HCT116 (cell line): ENCODE data around the gene EPSTI1. TPM values are rescaled to one million over a fixed set of nuclear protein-coding genes. Genes with fewer than 3 reads are reported as not detected.

ENCODE experiments used
- ATAC-seq: fragments of 200-7000 bp; cut with Tn5 transposase; 2 replicates; pipeline ENCODE4 v1.9.1; 2020; ENCODE audit warnings: mild to moderate bottlenecking, moderate library complexity
- Bru-seq: library from RNA; stranded (reverse); fragments of 400-500 nt; gene quantifications from one replicate; lab custom pipeline; 2021; lab: Mats Ljungman, UMichigan
- BruChase-seq, 2 experiments: library from RNA; stranded (reverse); fragments of 400-500 nt; gene quantifications; one replicate each; lab custom pipeline; 2021; lab: Mats Ljungman, UMichigan
- BruUV-seq: library from RNA; stranded (reverse); fragments of 400-500 nt; replicated peaks from 2 replicates; lab custom pipeline; 2021; lab: Mats Ljungman, UMichigan
- CTCF ChIA-PET: fragments of 300-600 bp; sonication (Branson Sonifier 250); formaldehyde crosslinking; loops from one replicate; lab custom pipeline; 2021; ENCODE audit warnings: antibody characterized with exemption; lab: Charles Lee
- POLR2A ChIA-PET: fragments of 300-600, 350-600 bp; sonication (Branson Sonifier 250); formaldehyde crosslinking; loops from one replicate; lab custom pipeline; 2021; ENCODE audit warnings: antibody characterized with exemption; lab: Charles Lee
- RAD21 ChIA-PET, 2 experiments: fragments of 300-600 bp; sonication (Branson Sonifier 250); formaldehyde crosslinking; loops; one replicate each; lab custom pipeline; 2023; ENCODE audit warnings: low total read pairs in 2 of 2; ENCODE audit not compliant: uncharacterized antibody in 2 of 2, unreplicated experiment in 2 of 2, low non-redundant PET in 1 of 2; lab: Charles Lee
- DNase-seq: peaks from one replicate; pipeline ENCODE4 v3.0.0-alpha.2; 2010; ENCODE audit warnings: low read depth, low spot score
- H2AFZ ChIP-seq: fragments of 200-600 bp; shearing (Covaris generic), sonication (generic); 2 replicates; pipeline ENCODE4 v1.6.1; 2017; ENCODE audit warnings: low read depth, mixed run types, mixed read lengths, antibody characterized with exemption, low read length; ENCODE audit not compliant: poor library complexity, severe bottlenecking
- H3K27ac ChIP-seq: 2 replicates; pipeline ENCODE4 v1.5.1; 2012; ENCODE audit warnings: low read depth, low read length
- H3K27me3 ChIP-seq: fragments of 200-600 bp; sonication (generic); 2 replicates; pipeline ENCODE4 v1.6.1; 2016; ENCODE audit warnings: mixed run types, low read length, mixed read lengths; ENCODE audit not compliant: insufficient read depth
- H3K36me3 ChIP-seq, 2 experiments: fragments of 200-500 bp in 1 of 2; fragments of 200-600 bp in 1 of 2; sonication (Bioruptor generic) in 1 of 2; sonication (generic) in 1 of 2; 2 replicates each; pipeline versions ENCODE4 v1.5.1 to v1.6.1; 2014 to 2016; ENCODE audit warnings: low read length in 2 of 2, inconsistent platforms in 1 of 2, mixed read lengths in 1 of 2, mixed run types in 1 of 2; ENCODE audit not compliant: insufficient read depth in 2 of 2, control insufficient read depth in 1 of 2
- H3K4me1 ChIP-seq, 2 experiments: fragments of 200-600 bp in 1 of 2; sonication (generic) in 1 of 2; 2 replicates each; pipeline versions ENCODE4 v1.5.1 to v1.6.1; 2012 to 2017; ENCODE audit warnings: low read length in 2 of 2, inconsistent platforms in 1 of 2, mild to moderate bottlenecking in 1 of 2, mixed read lengths in 1 of 2, mixed run types in 1 of 2, moderate library complexity in 1 of 2; ENCODE audit not compliant: insufficient read depth in 2 of 2, control insufficient read depth in 1 of 2
- H3K4me2 ChIP-seq: fragments of 200-600 bp; sonication (generic); 2 replicates; pipeline ENCODE4 v1.6.1; 2017; ENCODE audit warnings: mixed run types, low read length, mixed read lengths
- H3K4me3 ChIP-seq, 2 experiments: fragments of 200-600 bp in 1 of 2; sonication (generic) in 1 of 2; replicated peaks in 1 of 2; 2 replicates each; pipeline ENCODE4 v1.5.1; 2011 to 2016; ENCODE audit warnings: low read length in 2 of 2, control low read depth in 1 of 2, low read depth in 1 of 2, mild to moderate bottlenecking in 1 of 2, mixed read lengths in 1 of 2, mixed run types in 1 of 2
- H3K79me2 ChIP-seq: fragments of 200-600 bp; sonication (generic); 2 replicates; pipeline ENCODE4 v1.6.1; 2017; ENCODE audit warnings: mild to moderate bottlenecking, mixed run types, low read length, moderate library complexity, mixed read lengths; ENCODE audit not compliant: insufficient read depth
- H3K9ac ChIP-seq: fragments of 200-600 bp; sonication (generic); 2 replicates; pipeline ENCODE4 v1.6.1; 2016; ENCODE audit warnings: low read length, mixed read lengths
- H3K9me2 ChIP-seq: fragments of 200-600 bp; sonication (generic), shearing (Covaris generic); 2 replicates; pipeline ENCODE4 v1.6.1; 2017; ENCODE audit warnings: mixed run types, mild to moderate bottlenecking, moderate library complexity; ENCODE audit not compliant: insufficient read depth
- H3K9me3 ChIP-seq, 2 experiments: fragments of 200-500 bp in 1 of 2; fragments of 200-600 bp in 1 of 2; sonication (Bioruptor generic) in 1 of 2; sonication (generic) in 1 of 2; 2 replicates each; pipeline ENCODE4 v1.6.1; 2014 to 2017; ENCODE audit warnings: low read length in 2 of 2, mixed read lengths in 2 of 2, inconsistent platforms in 1 of 2, low read depth in 1 of 2, mild to moderate bottlenecking in 1 of 2, mixed run types in 1 of 2, moderate library complexity in 1 of 2; ENCODE audit not compliant: control insufficient read depth in 1 of 2, insufficient read depth in 1 of 2
- H4K20me1 ChIP-seq: fragments of 200-600 bp; sonication (generic), shearing (Covaris generic); 2 replicates; pipeline ENCODE4 v1.6.1; 2017; ENCODE audit warnings: mixed run types, mild to moderate bottlenecking, moderate library complexity; ENCODE audit not compliant: insufficient read depth
- ATF3 ChIP-seq: IDR thresholded peaks from 2 replicates; pipeline ENCODE4 v1.6.1; 2012
- CBX3 ChIP-seq: IDR thresholded peaks from 2 replicates; pipeline ENCODE4 v1.6.1; 2012; ENCODE audit warnings: low read depth
- CTCF ChIP-seq, 3 experiments: fragments of 200-600 bp in 1 of 3; sonication (generic) in 1 of 3; IDR thresholded peaks in 2 of 3; conservative IDR thresholded peaks in 1 of 3; 2 replicates each; pipeline ENCODE4 v1.5.1; 2012 to 2017; ENCODE audit warnings: low read depth in 2 of 3, low read length in 2 of 3, antibody characterized with exemption in 1 of 3, borderline replicate concordance in 1 of 3, control low read depth in 1 of 3, mild to moderate bottlenecking in 1 of 3, mixed read lengths in 1 of 3, mixed run types in 1 of 3, moderate library complexity in 1 of 3; ENCODE audit not compliant: insufficient read depth in 1 of 3
- EGR1 ChIP-seq: IDR thresholded peaks from 2 replicates; pipeline ENCODE4 v1.6.1; 2012; ENCODE audit warnings: low read depth
- ELF1 ChIP-seq: IDR thresholded peaks from 2 replicates; pipeline ENCODE4 v1.6.1; 2012; ENCODE audit warnings: low read depth, borderline replicate concordance
- EZH2 ChIP-seq: fragments of 200-600 bp; sonication (generic); IDR thresholded peaks from 2 replicates; pipeline ENCODE4 v1.6.1; 2017; ENCODE audit warnings: antibody characterized with exemption, mixed run types
- EZH2phosphoT487 ChIP-seq: fragments of 200-600 bp; IDR thresholded peaks from 2 replicates; pipeline ENCODE4 v1.6.1; 2018; ENCODE audit warnings: antibody characterized with exemption, borderline replicate concordance
- FOSL1 ChIP-seq: IDR thresholded peaks from 2 replicates; pipeline ENCODE4 v1.6.1; 2012; ENCODE audit warnings: low read depth
- JUND ChIP-seq: IDR thresholded peaks from 2 replicates; pipeline ENCODE4 v1.6.1; 2012
- POLR2A ChIP-seq: IDR thresholded peaks from 2 replicates; pipeline ENCODE4 v1.7.0; 2011; ENCODE audit warnings: borderline replicate concordance; ENCODE audit not compliant: insufficient read depth, insufficient read length; ENCODE audit errors: extremely low read depth
- RAD21 ChIP-seq: IDR thresholded peaks from 2 replicates; pipeline ENCODE4 v1.6.1; 2012; ENCODE audit warnings: low read depth, mild to moderate bottlenecking
- REST ChIP-seq: IDR thresholded peaks from 2 replicates; pipeline ENCODE4 v1.6.1; 2012; ENCODE audit warnings: low read depth
- SIN3A ChIP-seq: IDR thresholded peaks from 2 replicates; pipeline ENCODE4 v1.6.1; 2012; ENCODE audit warnings: low read depth
- SRF ChIP-seq: IDR thresholded peaks from 2 replicates; pipeline ENCODE4 v1.6.1; 2012; ENCODE audit warnings: low read depth
- TCF7L2 ChIP-seq: IDR thresholded peaks from 2 replicates; pipeline ENCODE4 v1.7.0; 2011; ENCODE audit warnings: borderline replicate concordance, inconsistent platforms; ENCODE audit not compliant: insufficient read depth, insufficient read length; ENCODE audit errors: extremely low read depth
- YY1 ChIP-seq: IDR thresholded peaks from 2 replicates; pipeline ENCODE4 v1.6.1; 2011; ENCODE audit warnings: low read length, low read depth, moderate library complexity, mild to moderate bottlenecking; ENCODE audit not compliant: insufficient replicate concordance; ENCODE audit errors: extremely low read depth
- ZFX ChIP-seq: fragments of 450-650 bp; IDR thresholded peaks from 2 replicates; pipeline ENCODE4 v1.6.1; 2017
- ZNF274 ChIP-seq: fragments of 200-500 bp; sonication (Bioruptor generic); IDR thresholded peaks from 2 replicates; pipeline ENCODE4 v1.6.1; 2014; ENCODE audit warnings: mild to moderate bottlenecking, low read depth, low read length, inconsistent platforms
- intact Hi-C: fragments of 100-400 bp; cut with micrococcal nuclease; formaldehyde crosslinking; loops from 2 replicates; pipeline ENCODE4 v1.10.0; 2022
- long read RNA-seq: library from polyadenylated mRNA; unstranded; transcript quantifications from one replicate; pipeline ENCODE4 v2.0.0, GENCODE V29; 2021; ENCODE audit not compliant: unreplicated experiment
- polyA plus RNA-seq: library from polyadenylated mRNA; unstranded; fragments of >200 nt; gene quantifications from 2 replicates; pipeline ENCODE4 v1.2.1, GENCODE V29; 2012; ENCODE audit warnings: missing spikeins
- total RNA-seq: library from RNA; stranded (reverse); gene quantifications from one replicate; pipeline ENCODE4 v1.2.1, GENCODE V29; 2021; ENCODE audit not compliant: unreplicated experiment
- TF ChIP-seq, protein P1 (sequence below): IDR thresholded peaks from 2 replicates; pipeline ENCODE4 v1.6.1; 2012

Gene EPSTI1
- total RNA-seq (0.69 TPM), Bru-seq, nascent RNA (percentile 31 among the genes with signal in this experiment), BruChase-seq, experiment 1, labeled RNA remaining after a 6-hour chase (percentile 24 among the genes with signal in this experiment), BruChase-seq, experiment 2, labeled RNA remaining after a 2-hour chase (percentile 21 among the genes with signal in this experiment)
- polyA plus RNA-seq: 0.24 and 0.52 TPM in 2 replicates
- long read RNA-seq: 0 reads

- H3K4me1 ChIP-seq: peaks cover 0 to 25% of the 10 kb centered on the region in 2 experiments; a peak in 2 of 4 replicates
- no peaks in the 10 kb centered on the region for H4K20me1 ChIP-seq
- peak within 1 kb of the TSS; percentile 63 for H2AFZ ChIP-seq
- ATAC-seq: peak; percentile 73
- intact Hi-C loops: no loop called here
- CTCF ChIA-PET: interaction anchor here (1.0 to 1.3 kb wide), 2 partner anchors 22 to 24 kb away, joined by 3 read pairs; no protein-coding TSS in a partner anchor
- no peaks in the 10 kb centered on the region for H3K9me2 ChIP-seq
- H3K27me3 ChIP-seq: no peaks in the 10 kb centered on the region
- H3K4me2 ChIP-seq: peak within 1 kb of the TSS; percentile 68
- DNase-seq: no peak
- BruUV-seq: no TSS peak
- H3K4me3 ChIP-seq: peak within 1 kb of the TSS; percentile 35 to 54
- no peaks in the 10 kb centered on the region for H3K36me3 ChIP-seq
- no peaks in the 10 kb centered on the region for H3K79me2 ChIP-seq
- peak within 1 kb of the TSS; percentile 37 for H3K9ac ChIP-seq
- H3K27ac ChIP-seq: no peak within 1 kb of the TSS
- RAD21 ChIA-PET: interaction anchor here in 1 of 2 experiments (0.6 kb wide), 1 partner anchor 27 kb away, joined by 3 read pairs; no protein-coding TSS in a partner anchor
- POLR2A ChIA-PET: no interaction called here
- H3K9me3 ChIP-seq: no peaks in the 10 kb centered on the region
- no peak for TF ChIP-seq CTCF (IDR thresholded peaks at IDR 0.05 in 2 of 3, conservative IDR thresholded peaks at IDR 0.05 in 1 of 3; ENCODE audit: borderline replicate concordance in 1 of 3, insufficient read depth in 1 of 3, low read depth in 2 of 3, low read length in 2 of 3)
- TF ChIP-seq EGR1: no peak
- TF ChIP-seq SRF: no peak
- TF ChIP-seq REST: no peak
- TF ChIP-seq ELF1: no peak
- TF ChIP-seq JUND: no peak
- TF ChIP-seq CBX3: no peak
- TF ChIP-seq POLR2A: no peak
- TF ChIP-seq, protein P1, sequence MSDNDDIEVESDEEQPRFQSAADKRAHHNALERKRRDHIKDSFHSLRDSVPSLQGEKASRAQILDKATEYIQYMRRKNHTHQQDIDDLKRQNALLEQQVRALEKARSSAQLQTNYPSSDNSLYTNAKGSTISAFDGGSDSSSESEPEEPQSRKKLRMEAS: no peak
- TF ChIP-seq SIN3A: no peak
- TF ChIP-seq EZH2phosphoT487: no peak
- TF ChIP-seq TCF7L2: no peak
- TF ChIP-seq FOSL1: no peak
- TF ChIP-seq ZFX: no peak
- no peak for TF ChIP-seq ATF3
- TF ChIP-seq EZH2: no peak
- no peak for TF ChIP-seq ZNF274
- no peak for TF ChIP-seq RAD21
- TF ChIP-seq YY1: no peak
These were observed at the start of gene EPSTI1 for GRCh38 chr13:42991898-42992763. EPSTI1 (minus strand) TSS chr13:42992241; CDS start chr13:42992165, 76 bp downstream.
